Activated CD4-positive, CD25-positive, alpha-beta regulatory T cell (primary cell): ENCODE measurements around the gene GPX2.
"Not testable (repeated sequence)": the region's sequence is repeated elsewhere in the genome, so short reads cannot be mapped to it uniquely, and the experiment has no call there.

Experiments
- DNase-seq, 4 experiments: peaks; one replicate each; lab custom pipeline; 2025; lab: John Stamatoyannopoulos, UW

The GPX2 gene

DNA sequence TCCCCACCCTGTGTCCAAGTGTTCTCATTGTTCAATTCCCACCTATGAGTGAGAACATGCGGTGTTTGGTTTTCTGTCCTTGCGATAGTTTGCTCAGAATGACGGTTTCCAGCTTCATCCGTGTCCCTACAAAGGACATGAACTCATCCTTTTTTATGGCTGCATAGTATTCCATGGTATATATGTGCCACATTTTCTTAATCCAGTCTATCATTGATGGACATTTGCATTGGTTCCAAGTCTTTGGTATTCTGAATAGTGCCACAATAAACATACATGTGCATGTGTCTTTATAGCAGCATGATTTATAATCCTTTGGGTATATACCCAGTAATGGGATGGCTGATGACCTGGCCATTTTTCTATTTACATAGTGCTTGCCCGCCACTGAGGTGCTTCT, 29.1 kb downstream of the GPX2 start:
- DNase-seq: not testable (repeated sequence)

- no peak for DNase-seq
Observed at GRCh38 chr14:64912261-64912660, 30.3 kb downstream of the GPX2 start.

DNA sequence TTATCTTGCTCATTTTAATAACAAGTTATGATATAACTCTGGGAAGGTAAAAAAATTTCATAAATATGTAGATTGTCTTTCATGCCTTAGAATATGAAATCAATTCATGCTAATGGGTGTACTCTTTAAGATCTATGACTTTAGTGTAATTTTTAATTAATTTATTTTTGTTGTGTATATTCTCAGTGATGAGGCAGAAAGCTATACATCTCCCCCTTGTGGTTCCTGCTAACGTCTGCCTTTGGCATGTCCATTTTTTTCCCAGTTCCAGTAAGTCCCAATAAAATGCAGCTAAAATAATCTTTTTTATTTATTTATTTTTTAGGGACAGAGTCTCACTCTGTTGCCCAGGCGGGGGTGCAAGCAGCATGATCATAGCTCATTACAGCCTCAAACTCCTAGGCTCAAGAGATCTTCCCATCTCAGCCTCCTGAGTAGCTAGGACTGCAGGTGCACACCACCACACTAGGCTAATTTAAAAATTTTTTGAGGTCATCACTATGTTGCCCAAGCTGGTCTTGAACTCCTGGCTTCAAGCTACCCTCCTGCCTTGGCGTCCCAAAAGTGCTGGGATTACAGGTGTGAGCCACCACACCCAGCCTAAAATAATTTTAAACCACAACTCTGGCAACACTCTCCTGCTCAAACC, 31.6 kb downstream of the GPX2 start:
- DNase-seq: no peak

DNA sequence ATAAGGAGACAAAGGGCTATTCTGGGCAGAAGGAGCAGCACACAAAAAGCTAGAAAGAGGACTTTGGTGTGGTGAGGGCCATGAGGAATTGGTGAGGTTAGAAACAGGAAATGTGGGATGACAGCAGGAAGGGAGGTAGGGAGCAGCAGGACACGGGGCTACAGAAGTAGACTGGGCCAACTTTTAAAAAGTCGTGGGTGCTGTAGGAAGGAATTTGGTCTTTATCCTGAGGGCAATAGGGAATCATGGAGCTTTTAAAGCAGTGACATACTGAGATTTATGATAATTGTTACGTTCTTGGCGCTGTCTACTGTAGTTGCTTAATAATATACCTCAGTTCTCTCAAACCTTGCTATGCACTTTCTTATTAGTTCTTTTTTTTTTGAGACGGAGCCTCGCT, 36.5 kb downstream of the GPX2 start:
- DNase-seq: no peak

- no peak for DNase-seq
Observed at GRCh38 chr14:64899958-64900357, 42.6 kb downstream of the GPX2 start.

- no peak for DNase-seq
Observed at GRCh38 chr14:64891839-64892375, 50.6 kb downstream of the GPX2 start.

GRCh38 chr14:64891173-64891838, 51.2 kb downstream of the GPX2 start:
- DNase-seq: no peak

DNA sequence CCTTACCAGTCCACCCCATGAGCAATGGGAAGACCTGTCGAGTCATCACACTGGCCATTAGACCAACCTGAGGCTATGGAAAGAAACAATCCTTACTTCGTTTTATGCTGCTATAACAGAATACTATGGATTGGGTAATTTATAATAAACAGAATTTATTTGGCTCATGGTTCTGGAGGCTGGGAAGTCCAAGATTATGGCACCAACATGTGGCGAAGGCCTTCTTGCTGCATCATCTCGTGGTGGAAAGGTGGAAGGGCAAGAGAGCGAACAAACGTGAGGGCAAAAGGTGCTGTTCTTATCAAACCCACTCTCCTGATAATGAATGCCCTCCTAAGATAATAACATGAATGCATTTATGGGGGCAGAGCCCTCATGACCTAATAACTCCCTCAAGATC, 53.2 kb downstream of the GPX2 start:
- no peak for DNase-seq
